HG02973 (cell line): ENCODE results near the gene LARP4B.
"Not testable (repeated sequence)": the region's sequence is repeated elsewhere in the genome, so short reads cannot be mapped to it uniquely, and the experiment has no call there.

Experiments used
- ATAC-seq: cut with Tn5 transposase; IDR thresholded peaks from one replicate; pipeline ENCODE4 v1.9.1; 2021; ENCODE audit warnings: moderate library complexity; ENCODE audit not compliant: unreplicated experiment

Gene LARP4B

GRCh38 chr10:774661-775244, 156.8 kb downstream of the LARP4B start:
- no peak for ATAC-seq

DNA sequence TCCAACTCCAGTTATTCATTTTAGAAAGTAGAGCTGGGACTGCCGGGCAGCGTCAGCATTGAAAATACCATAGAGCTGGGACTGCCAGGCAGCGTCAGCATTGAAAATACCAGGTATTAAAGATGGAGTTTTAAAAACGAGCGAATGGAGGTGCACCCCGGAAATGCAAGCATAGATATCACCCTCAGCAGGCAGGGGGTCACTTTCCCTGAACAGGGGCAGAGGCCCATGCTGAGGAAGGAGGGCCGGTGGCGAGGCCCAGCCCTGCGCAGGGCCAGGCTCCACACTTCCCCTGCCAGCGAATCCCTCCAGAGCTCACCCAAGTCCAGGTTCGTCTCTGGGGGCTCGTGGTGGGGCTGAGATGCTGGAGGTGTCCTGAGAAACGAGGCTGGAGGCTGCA, 157.3 kb downstream of the LARP4B start:
- no peak for ATAC-seq

GRCh38 chr10:773562-774161, 157.8 kb downstream of the LARP4B start:
- no peak for ATAC-seq

DNA sequence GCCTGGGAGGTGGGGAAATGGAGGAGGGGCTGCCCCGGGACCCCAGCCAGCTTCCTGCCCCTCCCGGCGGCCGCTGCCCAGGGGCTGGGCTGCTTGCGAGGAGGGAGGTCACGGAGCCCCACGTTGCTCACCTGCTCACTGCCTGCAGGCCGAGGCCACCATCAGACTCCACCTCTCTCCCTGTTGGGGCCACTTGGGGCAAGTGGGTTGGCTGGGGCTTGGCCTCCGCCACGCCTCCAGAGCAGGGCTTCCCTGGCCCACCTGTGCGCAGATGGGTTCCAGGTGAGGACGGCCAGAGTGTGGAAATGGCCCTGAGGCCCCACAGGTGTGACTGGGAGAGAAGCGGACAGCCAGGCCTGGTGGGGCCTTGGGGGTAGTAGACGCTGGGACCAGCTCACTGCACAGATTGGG, 159.3 kb downstream of the LARP4B start:
- no peak for ATAC-seq

DNA sequence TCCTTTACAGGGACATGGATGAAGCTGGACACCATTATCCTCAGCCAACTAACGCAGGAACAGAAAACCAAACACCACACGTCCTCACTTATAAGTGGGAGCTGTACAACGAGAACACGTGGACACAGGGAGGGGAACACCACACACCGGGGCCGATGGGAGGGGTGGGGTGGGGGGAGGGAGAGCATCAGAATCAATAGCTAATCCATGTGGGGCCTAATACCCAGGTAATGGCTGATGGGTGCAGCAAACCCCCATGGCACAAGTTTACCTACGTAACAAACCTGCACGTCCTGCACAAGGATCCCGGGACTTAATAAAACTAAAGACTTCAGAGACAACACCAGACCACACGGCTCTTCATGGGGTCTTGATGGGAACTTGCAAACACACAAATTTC, 159.9 kb downstream of the LARP4B start:
- ATAC-seq = no peak

GRCh38 chr10:770975-771374, 160.5 kb downstream of the LARP4B start:
- ATAC-seq = no peak

- not testable (repeated sequence) for ATAC-seq
Observed at GRCh38 chr10:770048-770712, 161.3 kb downstream of the LARP4B start.

DNA sequence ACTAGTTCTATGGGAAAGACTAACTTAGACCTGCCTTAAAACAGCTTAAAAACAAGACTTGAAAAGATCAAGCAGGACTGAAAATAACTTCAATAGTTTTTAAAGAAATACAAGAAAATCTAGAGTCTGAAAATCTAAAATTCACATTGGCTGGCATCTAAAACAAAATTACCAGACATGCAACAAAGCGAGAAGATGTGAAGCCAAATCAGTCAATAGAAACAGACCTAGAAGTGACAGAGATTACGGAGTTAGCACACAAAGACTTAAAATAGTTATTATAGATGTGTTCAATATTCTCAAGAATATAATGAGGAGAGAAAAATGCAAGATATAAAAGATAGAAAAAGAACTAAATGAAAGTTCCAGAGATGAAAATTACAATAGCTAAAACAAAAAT, 163.7 kb downstream of the LARP4B start:
- ATAC-seq = no peak

- no peak for ATAC-seq
Observed at GRCh38 chr10:767211-767610, 164.3 kb downstream of the LARP4B start.

GRCh38 chr10:761376-761775, 170.1 kb downstream of the LARP4B start:
- no peak for ATAC-seq

- no peak for ATAC-seq
Observed at GRCh38 chr10:760622-761021, 170.9 kb downstream of the LARP4B start.

DNA sequence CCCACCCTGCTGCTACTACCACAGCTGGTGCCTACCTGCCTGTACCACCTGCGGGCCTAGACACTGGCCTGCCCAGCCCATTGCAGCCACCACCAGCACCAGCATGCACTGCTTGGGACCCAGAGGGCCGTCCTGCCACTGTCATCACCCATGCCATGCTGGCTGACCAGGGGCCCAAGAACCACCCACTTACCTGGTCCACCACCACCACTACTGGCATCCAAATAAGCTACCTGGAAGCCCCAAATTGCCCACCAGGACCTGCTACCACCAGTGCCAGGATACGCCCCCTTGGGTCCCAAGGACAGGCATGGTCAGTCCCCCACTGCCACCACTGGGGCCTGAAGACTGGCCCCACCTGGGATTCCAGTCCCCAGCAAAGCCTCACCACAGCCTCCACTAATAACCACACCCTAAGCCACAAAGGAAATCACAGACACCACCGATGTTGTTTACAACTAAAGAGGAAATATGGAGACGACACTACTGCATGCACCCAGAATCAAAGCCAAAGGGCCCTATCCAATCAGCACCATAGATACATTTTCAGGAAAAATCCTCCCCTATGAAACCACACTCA, 171.5 kb downstream of the LARP4B start:
- ATAC-seq = no peak
